Smooth muscle cell (in vitro differentiated cells): ENCODE measurements around the gene PSAPL1. TPM values are rescaled to one million over a fixed set of nuclear protein-coding genes. Genes with fewer than 3 reads are reported as not detected.

ENCODE experiments used
- DNase-seq: peaks from one replicate; lab custom pipeline; 2025; ENCODE audit not compliant: unreplicated experiment; lab: John Stamatoyannopoulos, UW
- H2AFZ ChIP-seq: fragments of 200-600 bp; sonication (generic); 2 replicates; pipeline ENCODE4 v1.6.0; 2016; ENCODE audit warnings: antibody characterized with exemption, low read depth, mild to moderate bottlenecking
- H3F3A ChIP-seq: fragments of 200-600 bp; sonication (generic); 2 replicates; pipeline ENCODE4 v1.6.0; 2017; ENCODE audit warnings: antibody characterized with exemption, low read depth
- H3K27ac ChIP-seq: fragments of 200-600 bp; sonication (generic); 2 replicates; pipeline ENCODE4 v1.5.1; 2016; ENCODE audit warnings: low read depth, mild to moderate bottlenecking
- H3K27me3 ChIP-seq: fragments of 200-600 bp; sonication (generic); 2 replicates; pipeline ENCODE4 v1.6.1; 2016; ENCODE audit warnings: low read depth, mild to moderate bottlenecking
- H3K36me3 ChIP-seq: fragments of 200-600 bp; sonication (generic); 2 replicates; pipeline ENCODE4 v1.5.1; 2016; ENCODE audit warnings: low read depth
- H3K4me1 ChIP-seq: fragments of 200-600 bp; sonication (generic); 2 replicates; pipeline ENCODE4 v1.5.1; 2016; ENCODE audit warnings: low read depth
- H3K4me2 ChIP-seq: fragments of 200-600 bp; sonication (generic); 2 replicates; pipeline ENCODE4 v1.6.0; 2016; ENCODE audit warnings: mild to moderate bottlenecking
- H3K4me3 ChIP-seq: fragments of 200-600 bp; sonication (generic); 2 replicates; pipeline ENCODE4 v1.5.1; 2016; ENCODE audit warnings: mild to moderate bottlenecking
- H3K79me2 ChIP-seq: fragments of 200-600 bp; sonication (generic); 2 replicates; pipeline ENCODE4 v1.6.0; 2016; ENCODE audit warnings: low read depth, mild to moderate bottlenecking
- H3K9ac ChIP-seq: fragments of 200-600 bp; sonication (generic); 2 replicates; pipeline ENCODE4 v1.6.0; 2016; ENCODE audit warnings: low read depth
- H3K9me3 ChIP-seq: fragments of 200-600 bp; sonication (generic); replicated peaks from 2 replicates; pipeline ENCODE4 v1.5.1; 2016; ENCODE audit warnings: low read depth
- H4K20me1 ChIP-seq: fragments of 200-600 bp; sonication (generic); 2 replicates; pipeline ENCODE4 v1.6.0; 2016; ENCODE audit warnings: low read depth
- WGBS: methylation state at CpG from one replicate; pipeline ENCODE4 v1.1.7; 2016; ENCODE audit warnings: low lambda C conversion rate; 5-methylcytosine and 5-hydroxymethylcytosine counted together
- polyA plus RNA-seq: library from polyadenylated mRNA; unstranded; fragments of >200 nt; fragmentation: Nextera tagmentation; extraction: Ambion mirVana; gene quantifications from 2 replicates; pipeline ENCODE4 v1.2.1, GENCODE V29; 2016
- total RNA-seq: library from RNA; depleted of rRNA; stranded (reverse); fragments of >200 nt; gene quantifications from 2 replicates; pipeline ENCODE4 v1.2.3, GENCODE V29; 2014
- TF ChIP-seq, protein P1 (sequence below): fragments of 200-600 bp; sonication (generic); IDR thresholded peaks from 2 replicates; pipeline ENCODE4 v1.5.1; 2017; ENCODE audit warnings: borderline replicate concordance, mild to moderate bottlenecking, antibody characterized with exemption; ENCODE audit not compliant: insufficient read depth, poor library complexity, severe bottlenecking

The PSAPL1 gene
- total and polyA plus RNA-seq, 2 experiments from 2014 or later, result not detected

GRCh38 chr4:7397206-7398103, 37.3 kb downstream of the PSAPL1 start:
- 80% methylated on average over 23 of the region's 24 CpGs for WGBS
- Histone ChIP-seq H3K79me2 (no peaks in the 10 kb centered on the region), H3K4me3 (no peak overlapping the region), H3K9ac (peak overlapping the region; percentile 45), H3K27me3 (no peaks in the 10 kb centered on the region), H3K36me3 (no peaks in the 10 kb centered on the region), H2AFZ (no peak overlapping the region), H3K9me3 (no peaks in the 10 kb centered on the region), H3K4me2 (peak overlapping the region; percentile 44), H3K27ac (peak overlapping the region; percentile 62), H3K4me1 (peaks cover 35% of the 10 kb centered on the region), H4K20me1 (no peaks in the 10 kb centered on the region), H3F3A (no peaks in the 10 kb centered on the region)
- DNase-seq, result no peak
- TF ChIP-seq, protein P1, sequence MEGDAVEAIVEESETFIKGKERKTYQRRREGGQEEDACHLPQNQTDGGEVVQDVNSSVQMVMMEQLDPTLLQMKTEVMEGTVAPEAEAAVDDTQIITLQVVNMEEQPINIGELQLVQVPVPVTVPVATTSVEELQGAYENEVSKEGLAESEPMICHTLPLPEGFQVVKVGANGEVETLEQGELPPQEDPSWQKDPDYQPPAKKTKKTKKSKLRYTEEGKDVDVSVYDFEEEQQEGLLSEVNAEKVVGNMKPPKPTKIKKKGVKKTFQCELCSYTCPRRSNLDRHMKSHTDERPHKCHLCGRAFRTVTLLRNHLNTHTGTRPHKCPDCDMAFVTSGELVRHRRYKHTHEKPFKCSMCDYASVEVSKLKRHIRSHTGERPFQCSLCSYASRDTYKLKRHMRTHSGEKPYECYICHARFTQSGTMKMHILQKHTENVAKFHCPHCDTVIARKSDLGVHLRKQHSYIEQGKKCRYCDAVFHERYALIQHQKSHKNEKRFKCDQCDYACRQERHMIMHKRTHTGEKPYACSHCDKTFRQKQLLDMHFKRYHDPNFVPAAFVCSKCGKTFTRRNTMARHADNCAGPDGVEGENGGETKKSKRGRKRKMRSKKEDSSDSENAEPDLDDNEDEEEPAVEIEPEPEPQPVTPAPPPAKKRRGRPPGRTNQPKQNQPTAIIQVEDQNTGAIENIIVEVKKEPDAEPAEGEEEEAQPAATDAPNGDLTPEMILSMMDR, result no peak

DNA sequence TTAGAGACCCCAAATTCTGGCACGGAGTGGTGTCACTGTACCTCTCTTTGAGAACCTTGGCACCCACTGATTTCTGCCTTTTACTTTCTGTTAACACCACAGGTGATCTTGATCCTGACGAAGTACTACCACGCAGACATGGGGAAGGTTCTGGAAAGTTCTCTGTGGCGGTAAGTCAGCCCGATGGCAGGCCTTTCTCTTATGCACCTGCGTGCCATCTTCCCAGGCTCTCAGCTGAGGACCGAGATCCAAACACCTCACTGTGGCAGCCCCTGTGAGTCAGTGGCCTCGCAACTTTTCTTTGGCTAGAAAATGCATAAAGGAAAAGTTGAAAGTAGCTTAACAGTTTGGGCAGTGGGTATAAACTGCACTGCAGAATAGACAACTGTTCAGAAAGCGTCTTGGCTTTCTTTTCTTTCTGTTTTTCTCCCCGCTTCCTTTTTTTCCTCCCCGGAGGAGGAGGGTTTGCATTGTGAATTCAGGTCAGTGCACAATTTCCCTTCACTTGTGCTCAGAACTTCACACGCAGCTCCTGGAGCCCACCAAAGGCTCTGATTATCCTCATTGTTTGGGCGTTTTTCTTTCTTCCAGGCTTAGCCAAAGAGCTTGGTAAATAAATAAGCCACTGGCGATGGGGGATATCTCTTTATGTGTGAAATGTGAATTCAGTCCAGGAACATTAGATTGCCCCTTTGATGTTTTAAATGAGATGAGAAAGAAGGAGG, 38.4 kb downstream of the PSAPL1 start:
- no peaks in the 10 kb centered on the region for H3K27me3 ChIP-seq
- H3K36me3 ChIP-seq, result no peaks in the 10 kb centered on the region
- no peak overlapping the region for H3K4me3 ChIP-seq
- peaks cover 35% of the 10 kb centered on the region for H3K4me1 ChIP-seq
- no peak overlapping the region for H3K27ac ChIP-seq
- H4K20me1 ChIP-seq, result no peaks in the 10 kb centered on the region
- WGBS, result 93% methylated on average over 14 of the region's 14 CpGs
- H3F3A ChIP-seq, result no peaks in the 10 kb centered on the region
- DNase-seq, result no peak
- H2AFZ ChIP-seq, result no peak overlapping the region
- H3K9me3 ChIP-seq, result no peaks in the 10 kb centered on the region
- H3K4me2 ChIP-seq, result no peak overlapping the region
- no peaks in the 10 kb centered on the region for H3K79me2 ChIP-seq
- TF ChIP-seq, protein P1, result no peak
- no peak overlapping the region for H3K9ac ChIP-seq

GRCh38 chr4:7395645-7396044, 39.1 kb downstream of the PSAPL1 start:
- no peaks in the 10 kb centered on the region for H3K9me3 ChIP-seq
- H3K4me1 ChIP-seq, result peaks cover 35% of the 10 kb centered on the region
- no peak overlapping the region for H3K4me2 ChIP-seq
- H3F3A ChIP-seq, result no peaks in the 10 kb centered on the region
- TF ChIP-seq, protein P1, result no peak
- H3K36me3 ChIP-seq, result no peaks in the 10 kb centered on the region
- DNase-seq, result no peak
- no peaks in the 10 kb centered on the region for H3K79me2 ChIP-seq
- H3K4me3 ChIP-seq, result no peak overlapping the region
- no peaks in the 10 kb centered on the region for H3K27me3 ChIP-seq
- H3K27ac ChIP-seq, result no peak overlapping the region
- 89% methylated on average over 8 of the region's 8 CpGs for WGBS
- H4K20me1 ChIP-seq, result no peaks in the 10 kb centered on the region
- no peak overlapping the region for H2AFZ ChIP-seq
- no peak overlapping the region for H3K9ac ChIP-seq
